Measurements from ENCODE around the gene AKNA.

AKNA gene

GRCh38 chr9:114409103-114409780 lies 21.5 kb upstream of the AKNA start:
- Histone ChIP-seq H3K27me3 (ENCODE audit: insufficient read depth, poor library complexity, severe bottlenecking) (no peaks in the 10 kb centered on the region), H3K36me3 (ENCODE audit: low read depth) (no peaks in the 10 kb centered on the region), H3K27ac (ENCODE audit: poor library complexity, severe bottlenecking) (no peak overlapping the region), H3K4me1 (ENCODE audit: insufficient read depth, poor library complexity, severe bottlenecking) (peaks cover 6% of the 10 kb centered on the region), H3K9me3 (ENCODE audit: severe bottlenecking) (no peaks in the 10 kb centered on the region), H3K4me3 (ENCODE audit: severe bottlenecking) (no peak overlapping the region)
- TF ChIP-seq, protein P1, sequence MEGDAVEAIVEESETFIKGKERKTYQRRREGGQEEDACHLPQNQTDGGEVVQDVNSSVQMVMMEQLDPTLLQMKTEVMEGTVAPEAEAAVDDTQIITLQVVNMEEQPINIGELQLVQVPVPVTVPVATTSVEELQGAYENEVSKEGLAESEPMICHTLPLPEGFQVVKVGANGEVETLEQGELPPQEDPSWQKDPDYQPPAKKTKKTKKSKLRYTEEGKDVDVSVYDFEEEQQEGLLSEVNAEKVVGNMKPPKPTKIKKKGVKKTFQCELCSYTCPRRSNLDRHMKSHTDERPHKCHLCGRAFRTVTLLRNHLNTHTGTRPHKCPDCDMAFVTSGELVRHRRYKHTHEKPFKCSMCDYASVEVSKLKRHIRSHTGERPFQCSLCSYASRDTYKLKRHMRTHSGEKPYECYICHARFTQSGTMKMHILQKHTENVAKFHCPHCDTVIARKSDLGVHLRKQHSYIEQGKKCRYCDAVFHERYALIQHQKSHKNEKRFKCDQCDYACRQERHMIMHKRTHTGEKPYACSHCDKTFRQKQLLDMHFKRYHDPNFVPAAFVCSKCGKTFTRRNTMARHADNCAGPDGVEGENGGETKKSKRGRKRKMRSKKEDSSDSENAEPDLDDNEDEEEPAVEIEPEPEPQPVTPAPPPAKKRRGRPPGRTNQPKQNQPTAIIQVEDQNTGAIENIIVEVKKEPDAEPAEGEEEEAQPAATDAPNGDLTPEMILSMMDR (IDR thresholded peaks at IDR 0.05; ENCODE audit: poor library complexity, severe bottlenecking): no peak
- no peak for ATAC-seq (ENCODE audit: low read depth)
- DNase-seq (ENCODE audit: low spot score): no peak

- Histone ChIP-seq H3K27ac (ENCODE audit: poor library complexity, severe bottlenecking) (no peak overlapping the region), H3K4me1 (ENCODE audit: insufficient read depth, poor library complexity, severe bottlenecking) (peaks cover 7% of the 10 kb centered on the region), H3K27me3 (ENCODE audit: insufficient read depth, poor library complexity, severe bottlenecking) (no peaks in the 10 kb centered on the region), H3K36me3 (ENCODE audit: low read depth) (no peaks in the 10 kb centered on the region), H3K9me3 (ENCODE audit: severe bottlenecking) (no peaks in the 10 kb centered on the region), H3K4me3 (ENCODE audit: severe bottlenecking) (no peak overlapping the region)
- TF ChIP-seq, protein P1 (IDR thresholded peaks at IDR 0.05; ENCODE audit: poor library complexity, severe bottlenecking): no peak
- no peak for ATAC-seq (ENCODE audit: low read depth)
- DNase-seq (ENCODE audit: low spot score): no peak
These were observed 20.9 kb upstream of the AKNA start for GRCh38 chr9:114408645-114409044.

- ATAC-seq (ENCODE audit: low read depth): no peak
- Histone ChIP-seq H3K27me3 (ENCODE audit: insufficient read depth, poor library complexity, severe bottlenecking) (no peaks in the 10 kb centered on the region), H3K9me3 (ENCODE audit: severe bottlenecking) (no peaks in the 10 kb centered on the region), H3K4me1 (ENCODE audit: insufficient read depth, poor library complexity, severe bottlenecking) (peaks cover 7% of the 10 kb centered on the region), H3K36me3 (ENCODE audit: low read depth) (no peaks in the 10 kb centered on the region), H3K4me3 (ENCODE audit: severe bottlenecking) (no peak overlapping the region), H3K27ac (ENCODE audit: poor library complexity, severe bottlenecking) (no peak overlapping the region)
- no peak for DNase-seq (ENCODE audit: low spot score)
- TF ChIP-seq, protein P1 (IDR thresholded peaks at IDR 0.05; ENCODE audit: poor library complexity, severe bottlenecking): no peak
These were observed 20.1 kb upstream of the AKNA start for GRCh38 chr9:114407889-114408288.

GRCh38 chr9:114406441-114406840 lies 18.7 kb upstream of the AKNA start:
- no peaks in the 10 kb centered on the region for H3K27me3 ChIP-seq (ENCODE audit: insufficient read depth, poor library complexity, severe bottlenecking)
- no peak for ATAC-seq (ENCODE audit: low read depth)
- no peaks in the 10 kb centered on the region for H3K36me3 ChIP-seq (ENCODE audit: low read depth)
- no peak overlapping the region for H3K4me3 ChIP-seq (ENCODE audit: severe bottlenecking)
- no peak for DNase-seq (ENCODE audit: low spot score)
- TF ChIP-seq, protein P1 (IDR thresholded peaks at IDR 0.05; ENCODE audit: poor library complexity, severe bottlenecking): no peak
- no peaks in the 10 kb centered on the region for H3K9me3 ChIP-seq (ENCODE audit: severe bottlenecking)
- H3K4me1 ChIP-seq (ENCODE audit: insufficient read depth, poor library complexity, severe bottlenecking): peaks cover 7% of the 10 kb centered on the region
- H3K27ac ChIP-seq (ENCODE audit: poor library complexity, severe bottlenecking): no peak overlapping the region

DNA sequence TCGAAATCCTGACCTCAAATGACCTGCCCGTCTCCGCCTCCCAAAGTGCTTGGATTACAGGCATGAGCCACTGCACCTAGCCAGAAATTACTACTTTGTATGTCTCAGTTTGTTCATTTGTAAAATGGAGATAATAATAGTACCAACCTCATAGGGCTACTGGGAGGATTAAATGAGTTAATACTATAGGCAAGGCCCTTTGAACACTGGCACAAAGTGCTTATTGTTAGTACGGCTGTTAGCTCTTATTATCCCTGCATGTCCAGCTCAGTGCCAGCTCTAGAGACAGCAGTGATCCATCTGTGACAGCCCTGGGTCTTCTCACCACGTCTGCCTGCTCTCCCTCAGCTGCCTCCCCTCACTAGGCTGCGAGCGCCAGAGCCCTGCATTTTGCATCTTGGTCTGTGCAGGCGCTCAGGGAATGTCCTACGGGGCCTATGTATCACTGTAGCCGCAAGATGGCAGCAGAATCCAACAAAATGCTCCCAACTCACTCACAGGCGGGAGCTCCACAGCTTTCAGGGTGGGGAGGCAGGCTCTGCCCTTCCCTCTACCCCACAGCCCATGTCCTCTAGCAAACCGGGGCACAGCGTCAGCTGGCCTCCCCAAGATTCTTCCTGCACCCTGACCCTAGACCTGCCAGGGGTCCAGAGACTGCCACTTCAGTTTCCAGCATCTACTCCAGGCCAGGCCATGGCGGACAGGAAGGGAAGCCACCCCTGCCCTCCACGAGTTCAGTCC lies 17.7 kb upstream of the AKNA start:
- TF ChIP-seq, protein P1 (IDR thresholded peaks at IDR 0.05; ENCODE audit: poor library complexity, severe bottlenecking): peak; percentile 90
- ATAC-seq (ENCODE audit: low read depth) (peak; percentile 91), DNase-seq (ENCODE audit: low spot score) (no peak)
- Histone ChIP-seq H3K9me3 (ENCODE audit: severe bottlenecking) (no peaks in the 10 kb centered on the region), H3K36me3 (ENCODE audit: low read depth) (no peaks in the 10 kb centered on the region), H3K4me1 (ENCODE audit: insufficient read depth, poor library complexity, severe bottlenecking) (peaks cover 7% of the 10 kb centered on the region), H3K27ac (ENCODE audit: poor library complexity, severe bottlenecking) (no peak overlapping the region), H3K27me3 (ENCODE audit: insufficient read depth, poor library complexity, severe bottlenecking) (no peaks in the 10 kb centered on the region), H3K4me3 (ENCODE audit: severe bottlenecking) (no peak overlapping the region)
